DND-41 (cell line): ENCODE results near the gene TARBP2.

Experiments
- ATAC-seq: fragments of 200-7000 bp; cut with Tn5 transposase; 3 replicates; pipeline ENCODE4 v1.9.1; 2021; ENCODE audit warnings: low read depth; ENCODE audit not compliant: insufficient read depth
- DNase-seq: peaks from one replicate; pipeline ENCODE4 v3.0.0-alpha.2; 2020
- H2AFZ ChIP-seq: 2 replicates; pipeline ENCODE4 v1.6.0; 2012; ENCODE audit warnings: low read depth, low read length
- H3K27ac ChIP-seq: 2 replicates; pipeline ENCODE4 v1.5.1; 2012; ENCODE audit warnings: low read length, inconsistent platforms
- H3K27me3 ChIP-seq: fragments of 200-600 bp; sonication (generic); 2 replicates; pipeline ENCODE4 v1.6.0; 2012; ENCODE audit warnings: low read length, mild to moderate bottlenecking, inconsistent platforms; ENCODE audit not compliant: insufficient read depth, poor library complexity
- H3K36me3 ChIP-seq: 2 replicates; pipeline ENCODE4 v1.5.1; 2012; ENCODE audit warnings: low read length, inconsistent platforms; ENCODE audit not compliant: insufficient read depth
- H3K4me1 ChIP-seq: 2 replicates; pipeline ENCODE4 v1.5.1; 2012; ENCODE audit warnings: mild to moderate bottlenecking, low read length; ENCODE audit not compliant: insufficient read depth
- H3K4me2 ChIP-seq: 2 replicates; pipeline ENCODE4 v1.6.0; 2012; ENCODE audit warnings: mild to moderate bottlenecking, moderate library complexity, low read length, inconsistent platforms; ENCODE audit not compliant: insufficient read depth
- H3K4me3 ChIP-seq, 2 experiments: fragments of 200-600 bp in 1 of 2; shearing (Covaris generic) in 1 of 2; 2 replicates each; pipeline ENCODE4 v1.5.1; 2012 to 2016; ENCODE audit warnings: inconsistent platforms in 2 of 2, low read length in 2 of 2, mild to moderate bottlenecking in 2 of 2, low read depth in 1 of 2, moderate library complexity in 1 of 2
- H3K79me2 ChIP-seq: 2 replicates; pipeline ENCODE4 v1.6.0; 2012; ENCODE audit warnings: low read length, inconsistent platforms; ENCODE audit not compliant: insufficient read depth
- H3K9ac ChIP-seq: 2 replicates; pipeline ENCODE4 v1.6.0; 2012; ENCODE audit warnings: low read depth, mild to moderate bottlenecking, inconsistent platforms, low read length, moderate library complexity
- H3K9me3 ChIP-seq: 2 replicates; pipeline ENCODE4 v1.5.1; 2012; ENCODE audit warnings: low read length, moderate library complexity, mild to moderate bottlenecking, inconsistent platforms; ENCODE audit not compliant: insufficient read depth, severe bottlenecking
- H4K20me1 ChIP-seq: 2 replicates; pipeline ENCODE4 v1.6.0; 2012; ENCODE audit warnings: low read length; ENCODE audit not compliant: insufficient read depth
- CTCF ChIP-seq: IDR thresholded peaks from 2 replicates; pipeline ENCODE4 v1.5.1; 2012; ENCODE audit warnings: borderline replicate concordance, low read length, moderate library complexity, mild to moderate bottlenecking; ENCODE audit not compliant: poor library complexity, severe bottlenecking; ENCODE audit errors: extremely low read depth
- EZH2 ChIP-seq: IDR thresholded peaks from 3 replicates; pipeline ENCODE4 v1.6.1; 2012; ENCODE audit warnings: borderline replicate concordance, low read depth, mild to moderate bottlenecking, moderate library complexity, low read length, inconsistent platforms; ENCODE audit not compliant: severe bottlenecking

Gene TARBP2

DNA sequence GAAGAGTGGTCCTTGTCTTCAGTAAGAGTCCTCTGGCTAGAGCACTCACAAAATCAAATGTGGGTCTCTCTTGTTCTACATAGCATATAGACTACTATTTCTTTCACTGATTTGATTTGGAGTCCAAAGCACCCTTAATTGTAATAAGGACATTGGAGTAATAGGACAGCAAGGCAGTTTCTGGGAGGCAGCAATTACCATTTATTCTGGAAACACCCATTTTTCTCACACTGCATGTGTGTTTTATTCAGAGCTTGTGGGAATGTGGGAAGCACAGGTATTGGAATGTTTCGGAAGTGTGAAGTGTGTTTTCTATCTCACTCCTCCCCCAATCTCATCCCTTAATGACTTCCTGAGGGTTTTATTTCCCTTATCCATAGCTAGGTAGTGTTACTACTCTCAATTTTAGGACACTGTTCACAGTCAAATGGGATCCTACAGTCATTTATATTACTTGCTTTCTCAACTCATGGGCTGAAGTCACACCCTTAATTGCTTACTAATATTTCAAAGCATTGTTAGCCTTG lies 29.0 kb upstream of the TARBP2 start:
- H3K9me3 ChIP-seq, result no peaks in the 10 kb centered on the region
- peaks cover 85% of the 10 kb centered on the region for H3K79me2 ChIP-seq
- H3K4me2 ChIP-seq, result no peak overlapping the region
- no peak overlapping the region for H2AFZ ChIP-seq
- no peaks in the 10 kb centered on the region for H3K4me1 ChIP-seq
- DNase-seq (no peak), ATAC-seq (0 out of 3 replicates have a peak, but pooled peaks have one; percentile 25)
- H3K9ac ChIP-seq, result no peak overlapping the region
- TF ChIP-seq EZH2 (no peak), CTCF (no peak)
- H3K4me3 ChIP-seq, result no peak overlapping the region
- H3K27ac ChIP-seq, result no peak overlapping the region
- H4K20me1 ChIP-seq, result peaks cover 80% of the 10 kb centered on the region
- no peaks in the 10 kb centered on the region for H3K27me3 ChIP-seq
- H3K36me3 ChIP-seq, result peaks cover 99% of the 10 kb centered on the region

- DNase-seq (no peak), ATAC-seq (no peak)
- Histone ChIP-seq H3K4me2 (no peak overlapping the region), H3K27ac (no peak overlapping the region), H3K9me3 (no peaks in the 10 kb centered on the region), H3K79me2 (peaks cover 83% of the 10 kb centered on the region), H3K9ac (no peak overlapping the region), H2AFZ (no peak overlapping the region), H4K20me1 (peaks cover 81% of the 10 kb centered on the region), H3K4me1 (no peaks in the 10 kb centered on the region), H3K36me3 (peaks cover 98% of the 10 kb centered on the region), H3K27me3 (no peaks in the 10 kb centered on the region), H3K4me3 (no peak overlapping the region)
- TF ChIP-seq CTCF, result no peak
- no peak for TF ChIP-seq EZH2
Measured at GRCh38 chr12:53474077-53474476, 27.0 kb upstream of the TARBP2 start.

- Histone ChIP-seq H3K27ac (no peak overlapping the region), H3K4me1 (no peaks in the 10 kb centered on the region), H3K27me3 (no peaks in the 10 kb centered on the region), H3K4me2 (no peak overlapping the region), H4K20me1 (peaks cover 84% of the 10 kb centered on the region), H3K79me2 (peaks cover 83% of the 10 kb centered on the region), H3K9me3 (no peaks in the 10 kb centered on the region), H3K36me3 (peaks cover 98% of the 10 kb centered on the region), H3K9ac (no peak overlapping the region), H3K4me3 (no peak overlapping the region), H2AFZ (no peak overlapping the region)
- no peak for ATAC-seq
- no peak for DNase-seq
- TF ChIP-seq CTCF, result no peak
- TF ChIP-seq EZH2, result no peak
Measured at GRCh38 chr12:53474819-53475218, 26.3 kb upstream of the TARBP2 start.

- H3K79me2 ChIP-seq, result peaks cover 72% of the 10 kb centered on the region
- TF ChIP-seq CTCF (peak; percentile 56), EZH2 (no peak)
- H3K27ac ChIP-seq, result no peak overlapping the region
- no peaks in the 10 kb centered on the region for H3K27me3 ChIP-seq
- ATAC-seq (peak; percentile 57), DNase-seq (no peak)
- no peaks in the 10 kb centered on the region for H3K9me3 ChIP-seq
- no peaks in the 10 kb centered on the region for H3K4me1 ChIP-seq
- peaks cover 83% of the 10 kb centered on the region for H4K20me1 ChIP-seq
- peaks cover 98% of the 10 kb centered on the region for H3K36me3 ChIP-seq
- H3K4me3 ChIP-seq, result no peak overlapping the region
- no peak overlapping the region for H2AFZ ChIP-seq
- H3K9ac ChIP-seq, result no peak overlapping the region
- no peak overlapping the region for H3K4me2 ChIP-seq
Measured at GRCh38 chr12:53476769-53477209, 24.3 kb upstream of the TARBP2 start.
